Measurements from ENCODE around the gene GNAO1. TPM values are rescaled to one million over a fixed set of nuclear protein-coding genes. Genes with fewer than 3 reads are reported as not detected.

GNAO1 gene
- total and polyA plus RNA-seq, 9 of the 15 experiments (the other 6 are each of a cell fraction or from before 2014, with no cell fraction given) = 0.07 to 0.42 (median 0.08) TPM; not detected in 5

GRCh38 chr16:56357241-56357764 lies 166.0 kb downstream of the GNAO1 start:
- POLR2A ChIA-PET = interaction anchor here (0.7 to 1.3 kb wide), 7 partner anchors 9 to 279 kb away, joined by 3 to 5 read pairs (median 3); no protein-coding TSS in a partner anchor
- in situ Hi-C loops (cut with MboI) = no loop called here
- CTCF ChIA-PET (ENCODE audit: low intra/inter-chr PET ratio) = interaction anchor here (1.9 kb wide), 1 partner anchor 24 kb away, joined by 20 read pairs; no protein-coding TSS in a partner anchor
- BruUV-seq (replicated peaks) = no TSS peak
- ATAC-seq = no peak
- intact Hi-C loops (cut with micrococcal nuclease) = loop anchor here (2.0 to 10.0 kb wide), 2 partner anchors 67 to 157 kb away; partner anchors contain the start of gene AMFR
- Histone ChIP-seq H3K4me3 (no peak overlapping the region), H3K27ac (ENCODE audit: extremely low read depth, low read depth, low read length) (no peak overlapping the region), H3K4me1 (replicated peaks in 1 of 2; ENCODE audit: control insufficient read depth in 2 of 2, insufficient read depth in 2 of 2, low read length in 2 of 2) (peaks cover 11 to 28% of the 10 kb centered on the region in 2 experiments), H3K79me2 (ENCODE audit: control insufficient read depth, insufficient read depth, low read length) (no peaks in the 10 kb centered on the region), H3K9me3 (replicated peaks; ENCODE audit: control insufficient read depth, insufficient read depth, low read depth, low read length) (no peaks in the 10 kb centered on the region), H3K9me1 (ENCODE audit: control insufficient read depth, insufficient read depth, low read length) (no peaks in the 10 kb centered on the region), H2AFZ (ENCODE audit: low read depth, low read length) (no peak overlapping the region; the same call in 1 of the 2 replicates), H3K4me2 (ENCODE audit: insufficient read depth, low read length) (no peak overlapping the region), H4K20me1 (replicated peaks; ENCODE audit: control insufficient read depth, insufficient read depth, low read length) (peaks cover 9% of the 10 kb centered on the region), H3K9ac (ENCODE audit: insufficient read depth in 1 of 2, low read depth in 2 of 2, low read length in 2 of 2) (peak overlapping the region in 1 of 2 experiments; percentile 39; a peak in 1 of 4 replicates), H3K27me3 (ENCODE audit: control insufficient read depth in 2 of 2, insufficient read depth in 2 of 2, low read length in 2 of 2) (peaks cover 0 to 6% of the 10 kb centered on the region in 2 experiments; a peak in 2 of 5 replicates), H3K36me3 (ENCODE audit: control insufficient read depth, insufficient read depth, low read length) (peaks cover 10% of the 10 kb centered on the region; the same call in 2 of the 3 replicates)
- DNase-seq (ENCODE audit: extremely low read depth in 1 of 4, low spot score in 3 of 4) = no peak
- 59% methylated on average over 6 of the region's 13 CpGs for WGBS (ENCODE audit: insufficient coverage, low coverage, missing lambda C conversion rate)
- FAIRE-seq = no peak
- no peak for TF ChIP-seq CREB3 (tag; conservative IDR thresholded peaks at IDR 0.05; ENCODE audit: low read depth)
- TF ChIP-seq MAX (CRISPR knock-in tag; IDR thresholded peaks at IDR 0.05) = no peak
- TF ChIP-seq PRDM10 (IDR thresholded peaks at IDR 0.05; ENCODE audit: partially characterized antibody) = no peak
- TF ChIP-seq ZNF3 (CRISPR knock-in tag; IDR thresholded peaks at IDR 0.05) = no peak
- no peak for TF ChIP-seq FOXJ3 (CRISPR knock-in tag; IDR thresholded peaks at IDR 0.05)
- no peak for TF ChIP-seq CAMTA2 (CRISPR knock-in tag; conservative IDR thresholded peaks at IDR 0.05)
- no peak for TF ChIP-seq NR2C2 (CRISPR knock-in tag; IDR thresholded peaks at IDR 0.05)
- TF ChIP-seq NR2C2 (tag; IDR thresholded peaks at IDR 0.05) = no peak
